ENCODE results near the gene SERINC2.
A peak's percentile ranks its signal among the peaks of the same experiment; 100 is the strongest.
"Not testable (repeated sequence)": the region's sequence is repeated elsewhere in the genome, so short reads cannot be mapped to it uniquely, and the experiment has no call there.

The SERINC2 gene

DNA sequence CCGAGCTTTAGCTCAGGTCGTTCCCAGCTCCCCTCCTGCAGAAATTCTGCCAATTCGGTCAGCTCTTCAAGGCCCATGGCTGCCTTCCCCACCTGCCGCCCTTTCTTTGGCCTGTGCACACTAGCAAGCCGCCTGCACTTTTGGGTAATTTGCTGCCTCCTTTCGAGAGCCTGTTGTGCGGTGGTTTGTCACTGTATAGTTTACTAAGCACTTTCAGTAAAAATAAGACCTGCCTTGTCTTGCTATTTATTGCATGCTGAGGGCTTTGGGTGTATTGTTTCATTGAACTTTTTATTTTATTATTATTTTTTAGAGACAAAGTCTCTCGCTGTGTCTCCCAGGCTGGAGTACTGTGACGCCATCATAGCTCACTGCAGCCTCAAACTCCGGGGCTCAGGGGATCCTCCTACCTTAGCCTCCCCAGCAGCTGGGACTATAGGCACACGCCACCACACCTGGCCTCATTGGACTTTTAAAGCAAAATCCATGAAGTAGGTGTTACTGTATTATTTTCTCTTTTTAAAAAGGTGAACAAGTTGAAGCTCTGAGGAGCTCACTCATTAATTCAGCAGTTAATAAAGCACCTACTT, 39.0 kb upstream of the SERINC2 start:
- no peak overlapping the region for H3K27ac ChIP-seq (ENCODE audit: low read depth, low read length)
- H3K27me3 ChIP-seq (ENCODE audit: control insufficient read depth, insufficient read depth, low read length) = no peaks in the 10 kb centered on the region
- peak overlapping the region; percentile 50 for H3K4me3 ChIP-seq (ENCODE audit: low read depth, low read length)
- H3K9me3 ChIP-seq (ENCODE audit: control insufficient read depth, insufficient read depth, low read depth, low read length) = no peaks in the 10 kb centered on the region
- no peaks in the 10 kb centered on the region for H3K36me3 ChIP-seq (ENCODE audit: control insufficient read depth, insufficient read depth, low read length)
- H3K9ac ChIP-seq (ENCODE audit: low read length) = no peak overlapping the region
- H3K4me1 ChIP-seq (ENCODE audit: control insufficient read depth, insufficient read depth, low read length) = peaks cover 37% of the 10 kb centered on the region

DNA sequence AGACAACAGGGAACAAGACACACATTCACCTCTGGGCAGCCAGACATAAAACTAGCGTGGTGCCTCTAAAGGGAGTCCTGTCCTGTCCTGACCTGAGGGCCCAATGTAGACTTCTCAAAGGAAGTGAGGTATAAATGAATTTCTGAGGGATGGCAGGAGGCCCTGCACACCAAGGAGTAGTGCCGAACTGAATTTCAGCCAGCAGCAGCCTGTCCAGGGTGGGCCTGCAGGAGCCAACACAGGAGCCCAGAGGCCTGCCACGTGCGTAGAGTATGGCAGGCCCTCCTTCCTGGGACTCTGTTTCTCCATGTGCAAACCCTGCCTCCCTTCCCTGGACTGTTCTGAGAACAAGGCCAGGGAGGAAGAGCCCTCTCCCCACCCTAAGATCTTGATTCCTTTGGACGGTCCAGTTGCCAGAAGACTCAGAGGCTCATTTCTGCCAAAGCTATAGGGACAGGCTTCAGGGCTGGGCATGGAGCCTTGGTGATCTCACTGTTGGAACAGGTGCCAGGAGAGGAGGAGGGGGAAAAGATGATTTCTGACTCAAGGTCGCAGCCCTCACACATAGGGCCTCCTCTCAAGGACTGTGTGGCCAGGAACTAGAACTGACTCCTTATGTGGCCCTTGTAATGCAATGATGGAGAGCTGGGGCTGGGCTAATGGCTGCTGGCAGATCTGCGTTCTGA, 38.4 kb upstream of the SERINC2 start:
- H3K4me3 ChIP-seq (ENCODE audit: low read depth, low read length) = no peak overlapping the region
- no peaks in the 10 kb centered on the region for H3K36me3 ChIP-seq (ENCODE audit: control insufficient read depth, insufficient read depth, low read length)
- H3K9ac ChIP-seq (ENCODE audit: low read length) = no peak overlapping the region
- H3K27me3 ChIP-seq (ENCODE audit: control insufficient read depth, insufficient read depth, low read length) = no peaks in the 10 kb centered on the region
- H3K4me1 ChIP-seq (ENCODE audit: control insufficient read depth, insufficient read depth, low read length) = peaks cover 37% of the 10 kb centered on the region
- no peaks in the 10 kb centered on the region for H3K9me3 ChIP-seq (ENCODE audit: control insufficient read depth, insufficient read depth, low read depth, low read length)
- no peak overlapping the region for H3K27ac ChIP-seq (ENCODE audit: low read depth, low read length)

DNA sequence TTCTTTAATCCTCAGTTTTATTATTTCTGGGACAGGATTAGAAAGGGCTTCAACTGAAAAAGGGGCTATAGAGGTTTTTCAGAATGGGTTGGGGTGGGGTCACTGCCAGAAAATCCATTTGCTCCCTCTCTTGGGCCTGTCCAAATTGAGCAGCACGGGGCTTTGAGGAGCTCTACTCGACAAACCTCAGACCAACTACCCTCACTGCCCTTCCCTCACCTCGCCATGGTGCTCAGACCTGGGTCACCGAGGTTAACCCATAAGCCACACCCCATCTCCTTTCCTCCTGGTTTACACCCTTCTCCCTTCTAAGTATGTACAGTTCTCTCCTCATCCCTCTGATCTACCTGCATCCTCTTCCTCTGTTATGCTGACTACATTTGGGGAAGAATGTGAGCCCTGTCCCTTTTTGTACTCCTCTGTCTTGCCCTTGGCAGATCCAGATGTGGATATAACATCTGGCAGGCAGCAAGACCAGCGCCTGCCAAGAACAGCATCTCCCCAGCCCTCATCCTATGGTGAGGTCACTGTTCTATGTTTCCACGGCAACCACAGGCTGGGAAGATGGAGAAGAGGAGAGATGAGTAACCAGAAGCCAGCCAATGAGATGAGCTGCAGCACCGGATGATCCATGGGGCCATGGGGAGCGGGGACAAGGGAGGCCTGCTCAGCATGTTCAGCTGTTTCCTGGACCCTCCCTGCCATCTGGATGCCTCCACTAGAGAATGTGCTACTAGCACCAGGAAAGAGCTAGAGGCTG, 36.5 kb upstream of the SERINC2 start:
- H3K27ac ChIP-seq (ENCODE audit: low read depth, low read length) = no peak overlapping the region
- H3K36me3 ChIP-seq (ENCODE audit: control insufficient read depth, insufficient read depth, low read length) = no peaks in the 10 kb centered on the region
- no peak overlapping the region for H3K9ac ChIP-seq (ENCODE audit: low read length)
- H3K4me3 ChIP-seq (ENCODE audit: low read depth, low read length) = no peak overlapping the region
- peaks cover 37% of the 10 kb centered on the region for H3K4me1 ChIP-seq (ENCODE audit: control insufficient read depth, insufficient read depth, low read length)
- H3K9me3 ChIP-seq (ENCODE audit: control insufficient read depth, insufficient read depth, low read depth, low read length) = no peaks in the 10 kb centered on the region
- no peaks in the 10 kb centered on the region for H3K27me3 ChIP-seq (ENCODE audit: control insufficient read depth, insufficient read depth, low read length)

DNA sequence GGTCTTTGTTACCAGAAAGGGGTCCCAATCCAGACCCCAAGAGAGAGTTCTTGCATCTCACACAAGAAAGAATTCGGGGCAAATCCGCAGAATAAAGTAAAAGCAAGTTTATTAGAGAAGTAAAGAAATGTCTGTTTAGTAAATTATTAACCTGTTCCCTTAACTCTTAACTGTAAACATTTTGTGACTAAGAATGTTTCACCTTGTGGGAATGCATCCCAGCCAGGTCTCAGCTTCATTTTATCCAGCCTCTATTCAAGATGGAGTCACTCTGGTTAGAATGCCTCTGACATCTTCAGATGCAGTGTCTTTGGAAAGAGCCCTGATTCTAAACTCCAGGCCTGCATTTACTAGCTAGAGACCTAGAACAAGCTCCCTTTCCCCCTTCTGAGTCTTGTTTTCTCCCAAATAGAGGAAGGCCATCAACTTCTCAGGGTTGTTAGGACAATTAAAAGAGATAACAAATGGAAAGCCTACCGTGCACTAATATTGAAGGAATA, 35.6 kb upstream of the SERINC2 start:
- Histone ChIP-seq H3K36me3 (ENCODE audit: control insufficient read depth, insufficient read depth, low read length) (no peaks in the 10 kb centered on the region), H3K9ac (ENCODE audit: low read length) (no peak overlapping the region), H3K4me1 (ENCODE audit: control insufficient read depth, insufficient read depth, low read length) (peaks cover 30% of the 10 kb centered on the region), H3K27ac (ENCODE audit: low read depth, low read length) (no peak overlapping the region), H3K27me3 (ENCODE audit: control insufficient read depth, insufficient read depth, low read length) (no peaks in the 10 kb centered on the region), H3K4me3 (ENCODE audit: low read depth, low read length) (no peak overlapping the region), H3K9me3 (ENCODE audit: control insufficient read depth, insufficient read depth, low read depth, low read length) (no peaks in the 10 kb centered on the region)

DNA sequence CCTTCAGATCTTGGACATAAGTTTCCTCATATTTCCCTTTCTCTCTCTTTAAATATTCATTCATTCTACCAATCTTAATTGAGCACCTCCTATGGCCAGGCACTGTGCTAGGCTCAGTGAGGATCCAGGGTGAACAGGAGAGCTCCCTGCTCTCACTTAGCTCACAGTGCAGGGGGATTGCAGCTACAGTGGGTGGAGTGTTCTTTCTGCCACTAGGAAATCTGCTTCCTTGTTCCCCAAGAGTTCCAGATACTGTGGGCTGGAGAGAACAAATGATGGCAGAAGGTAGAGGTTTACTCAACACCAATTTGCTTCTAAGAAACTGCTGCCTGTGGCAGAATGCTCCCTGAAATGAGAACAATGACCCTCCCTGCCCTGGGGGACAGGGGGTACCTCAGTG, 35.0 kb upstream of the SERINC2 start:
- Histone ChIP-seq H3K27ac (ENCODE audit: low read depth, low read length) (no peak overlapping the region), H3K36me3 (ENCODE audit: control insufficient read depth, insufficient read depth, low read length) (no peaks in the 10 kb centered on the region), H3K4me3 (ENCODE audit: low read depth, low read length) (no peak overlapping the region), H3K27me3 (ENCODE audit: control insufficient read depth, insufficient read depth, low read length) (no peaks in the 10 kb centered on the region), H3K9ac (ENCODE audit: low read length) (no peak overlapping the region), H3K9me3 (ENCODE audit: control insufficient read depth, insufficient read depth, low read depth, low read length) (no peaks in the 10 kb centered on the region), H3K4me1 (ENCODE audit: control insufficient read depth, insufficient read depth, low read length) (peaks cover 25% of the 10 kb centered on the region)

DNA sequence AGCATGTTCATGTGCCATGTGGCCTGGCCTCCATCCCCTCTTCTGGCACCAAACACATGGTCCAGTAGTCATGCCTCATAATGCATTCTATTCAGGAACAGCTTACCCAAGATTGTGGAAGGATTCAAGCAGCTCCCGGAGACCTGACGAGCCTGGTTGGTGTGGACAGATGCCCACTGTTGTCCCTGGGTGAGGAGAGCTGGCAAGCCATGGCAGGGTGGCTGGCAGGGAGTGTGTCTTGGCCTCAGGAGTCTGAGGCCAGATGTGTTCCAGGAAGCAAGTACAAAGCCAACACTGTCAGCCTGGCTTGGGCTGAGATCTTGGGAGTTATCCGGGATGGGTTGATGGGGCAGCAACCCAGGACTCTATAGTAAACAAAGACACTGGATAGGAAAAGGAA, 32.8 kb upstream of the SERINC2 start:
- Histone ChIP-seq H3K36me3 (ENCODE audit: control insufficient read depth, insufficient read depth, low read length) (no peaks in the 10 kb centered on the region), H3K27ac (ENCODE audit: low read depth, low read length) (no peak overlapping the region), H3K4me3 (ENCODE audit: low read depth, low read length) (no peak overlapping the region), H3K9ac (ENCODE audit: low read length) (no peak overlapping the region), H3K27me3 (ENCODE audit: control insufficient read depth, insufficient read depth, low read length) (no peaks in the 10 kb centered on the region; the same call in 1 of the 2 replicates), H3K4me1 (ENCODE audit: control insufficient read depth, insufficient read depth, low read length) (peaks cover 11% of the 10 kb centered on the region), H3K9me3 (ENCODE audit: control insufficient read depth, insufficient read depth, low read depth, low read length) (no peaks in the 10 kb centered on the region)

DNA sequence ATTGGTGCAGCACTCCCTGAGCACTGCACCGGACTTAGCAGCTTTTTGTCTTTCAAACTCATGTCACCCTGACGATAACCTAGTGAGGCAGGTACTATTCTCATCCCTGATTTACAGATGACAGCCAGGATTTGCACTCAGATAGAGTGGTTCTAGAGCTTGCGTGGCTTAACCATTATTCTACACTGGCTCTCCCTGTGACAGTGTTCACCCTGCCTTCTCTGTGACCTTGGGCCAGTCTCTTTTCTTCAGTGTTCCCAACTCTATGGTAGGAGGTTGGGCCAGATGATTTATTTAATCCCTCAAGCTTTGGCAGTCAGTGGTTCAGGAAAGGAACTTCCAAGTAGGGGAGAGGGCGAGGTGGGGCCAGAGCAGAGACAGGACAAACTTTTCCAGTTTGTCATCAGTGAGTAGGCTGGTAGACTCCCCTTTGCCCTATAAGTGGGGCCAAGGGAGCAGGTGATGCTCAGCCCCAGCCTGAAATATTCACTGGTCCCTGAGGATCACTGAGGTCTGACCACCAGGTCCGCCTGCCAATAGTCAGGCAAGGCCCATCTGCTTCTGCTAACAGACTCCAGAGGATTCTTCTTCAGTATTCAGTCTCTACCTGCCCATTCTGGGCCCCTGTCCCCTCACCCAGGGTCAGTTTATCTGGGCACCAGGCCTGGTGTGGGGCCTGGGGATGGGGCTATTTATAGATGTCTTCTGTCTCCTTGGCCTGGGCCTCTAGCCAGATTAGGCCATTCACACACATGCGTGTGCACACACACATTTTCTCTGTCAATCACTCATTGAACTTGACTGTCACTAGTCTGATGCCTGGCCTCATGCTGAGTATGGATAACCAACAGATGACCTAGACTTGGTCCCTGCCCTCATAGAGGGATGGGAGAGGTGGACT, 31.4 kb upstream of the SERINC2 start:
- no peaks in the 10 kb centered on the region; the same call in 1 of the 2 replicates for H3K27me3 ChIP-seq (ENCODE audit: control insufficient read depth, insufficient read depth, low read length)
- H3K4me3 ChIP-seq (ENCODE audit: low read depth, low read length) = no peak overlapping the region
- no peak overlapping the region for H3K9ac ChIP-seq (ENCODE audit: low read length)
- no peaks in the 10 kb centered on the region for H3K36me3 ChIP-seq (ENCODE audit: control insufficient read depth, insufficient read depth, low read length)
- peaks cover 4% of the 10 kb centered on the region for H3K4me1 ChIP-seq (ENCODE audit: control insufficient read depth, insufficient read depth, low read length)
- no peak overlapping the region for H3K27ac ChIP-seq (ENCODE audit: low read depth, low read length)
- H3K9me3 ChIP-seq (ENCODE audit: control insufficient read depth, insufficient read depth, low read depth, low read length) = no peaks in the 10 kb centered on the region

DNA sequence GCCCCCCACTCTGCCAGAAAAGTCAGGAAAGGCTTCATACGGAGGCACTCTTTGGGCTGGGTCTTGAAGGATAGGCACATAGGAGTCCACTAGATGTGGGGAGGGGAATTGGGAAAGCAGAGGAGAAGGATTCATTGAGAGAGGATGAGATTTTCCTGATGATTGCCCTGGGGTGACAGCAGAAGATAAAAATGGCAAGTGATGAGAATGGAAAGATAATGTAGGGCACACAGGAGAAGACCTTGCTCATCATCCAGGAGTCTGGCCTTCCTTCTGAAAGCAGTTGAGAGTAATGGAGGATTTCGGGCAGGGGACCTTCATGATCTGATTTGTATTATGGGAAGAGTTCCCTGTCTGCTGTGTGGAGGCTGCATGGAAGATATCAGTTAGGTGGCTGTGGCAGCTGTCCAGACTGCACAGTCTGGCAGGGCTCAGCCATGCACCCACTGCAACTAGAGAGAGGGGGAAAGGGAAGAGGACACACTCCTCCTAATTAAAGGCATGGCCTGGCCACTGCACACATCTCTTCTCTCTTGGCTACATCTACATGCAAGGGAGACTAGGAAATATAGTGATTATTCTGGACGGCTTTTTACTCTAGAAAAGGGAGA, 30.5 kb upstream of the SERINC2 start:
- Histone ChIP-seq H3K27me3 (ENCODE audit: control insufficient read depth, insufficient read depth, low read length) (no peaks in the 10 kb centered on the region; the same call in 1 of the 2 replicates), H3K9ac (ENCODE audit: low read length) (no peak overlapping the region), H3K36me3 (ENCODE audit: control insufficient read depth, insufficient read depth, low read length) (no peaks in the 10 kb centered on the region), H3K4me3 (ENCODE audit: low read depth, low read length) (no peak overlapping the region), H3K4me1 (ENCODE audit: control insufficient read depth, insufficient read depth, low read length) (no peaks in the 10 kb centered on the region), H3K27ac (ENCODE audit: low read depth, low read length) (no peak overlapping the region), H3K9me3 (ENCODE audit: control insufficient read depth, insufficient read depth, low read depth, low read length) (no peaks in the 10 kb centered on the region)

DNA sequence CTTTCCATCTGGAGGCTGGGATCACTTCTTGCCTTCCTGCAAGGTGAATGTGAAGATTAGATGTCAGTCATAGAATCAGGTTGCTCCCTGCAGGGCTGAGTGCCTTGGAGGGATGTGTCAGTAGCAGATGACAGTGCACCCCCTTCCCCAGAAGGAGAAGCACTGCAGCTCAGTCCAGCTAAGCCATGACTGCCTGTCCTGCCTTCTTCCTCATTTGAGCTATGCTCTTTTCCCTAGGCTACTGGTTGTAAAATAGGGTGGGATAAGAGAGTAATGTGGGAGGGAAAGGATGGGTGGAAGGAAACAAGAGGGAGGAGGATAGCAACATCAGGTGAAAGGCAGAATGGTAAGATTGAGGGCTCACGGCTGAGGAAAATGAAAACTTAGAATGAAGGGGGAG, 29.0 kb upstream of the SERINC2 start:
- Histone ChIP-seq H3K4me3 (ENCODE audit: low read depth, low read length) (no peak overlapping the region), H3K27ac (ENCODE audit: low read depth, low read length) (no peak overlapping the region), H3K9ac (ENCODE audit: low read length) (no peak overlapping the region), H3K36me3 (ENCODE audit: control insufficient read depth, insufficient read depth, low read length) (no peaks in the 10 kb centered on the region), H3K4me1 (ENCODE audit: control insufficient read depth, insufficient read depth, low read length) (no peaks in the 10 kb centered on the region), H3K9me3 (ENCODE audit: control insufficient read depth, insufficient read depth, low read depth, low read length) (no peaks in the 10 kb centered on the region), H3K27me3 (ENCODE audit: control insufficient read depth, insufficient read depth, low read length) (no peaks in the 10 kb centered on the region; the same call in 1 of the 2 replicates)

DNA sequence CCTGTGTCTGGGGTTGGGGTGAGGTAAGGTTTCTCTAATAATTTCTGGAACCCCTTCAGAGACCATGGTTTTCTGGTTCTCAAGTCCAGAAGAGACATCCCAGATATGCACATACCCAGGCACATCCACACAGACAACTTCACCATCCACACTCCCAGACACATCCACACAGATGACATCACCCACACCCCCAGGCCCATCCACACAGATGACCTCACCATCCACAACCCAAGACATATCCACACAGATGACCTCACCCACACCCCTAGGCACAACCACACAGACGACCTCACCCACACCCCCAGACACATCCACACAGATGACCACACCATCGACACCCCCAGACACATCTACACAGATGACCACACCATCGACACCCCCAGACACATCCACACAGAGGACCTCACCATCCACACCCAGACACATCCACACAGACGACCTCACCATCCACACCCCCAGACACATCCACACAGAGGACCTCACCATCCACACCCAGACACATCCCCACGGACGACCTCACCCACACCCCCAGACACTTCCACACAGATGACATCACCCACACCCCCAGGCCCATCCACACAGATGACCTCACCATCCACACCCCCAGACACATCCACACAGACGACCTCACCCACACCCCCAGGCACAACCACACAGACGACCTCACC, 26.3 kb upstream of the SERINC2 start:
- H3K36me3 ChIP-seq (ENCODE audit: control insufficient read depth, insufficient read depth, low read length); H3K4me3 ChIP-seq (ENCODE audit: low read depth, low read length); H3K27me3 ChIP-seq (ENCODE audit: control insufficient read depth, insufficient read depth, low read length); H3K9me3 ChIP-seq (ENCODE audit: control insufficient read depth, insufficient read depth, low read depth, low read length); H3K9ac ChIP-seq (ENCODE audit: low read length); H3K4me1 ChIP-seq (ENCODE audit: control insufficient read depth, insufficient read depth, low read length); H3K27ac ChIP-seq (ENCODE audit: low read depth, low read length): not testable (repeated sequence)
